ENCODE results near the gene TSC22D4.
"Not testable (repeated sequence)": the region's sequence is repeated elsewhere in the genome, so short reads cannot be mapped to it uniquely, and the experiment has no call there.

Gene TSC22D4

GRCh38 chr7:100478958-100479660 is at the start of gene TSC22D4:
Gene TSC22D4, minus strand, starts transcription at chr7:100479214. Its CDS starts 1,176 bp downstream, at chr7:100478038.
- peak within 1 kb of the TSS; percentile 84 to 95 (median 92) for H3K9ac ChIP-seq (ENCODE audit: low read length in 5 of 5)
- peak within 1 kb of the TSS; percentile 87 to 94 (median 89) for H3K4me3 ChIP-seq (ENCODE audit: low read depth in 1 of 5, low read length in 5 of 5)
- H3K4me1 ChIP-seq (ENCODE audit: control insufficient read depth in 5 of 5, insufficient read depth in 5 of 5, low read length in 5 of 5) = peaks cover 8 to 48% (median 41%) of the 10 kb centered on the region in 5 donors
- no peaks in the 10 kb centered on the region for H3K9me3 ChIP-seq (ENCODE audit: control insufficient read depth in 5 of 5, low read length in 5 of 5)
- no peaks in the 10 kb centered on the region for H3K27me3 ChIP-seq (ENCODE audit: control insufficient read depth in 5 of 5, insufficient read depth in 4 of 5, low read length in 5 of 5)
- peaks cover 0 to 5% (median 5%) of the 10 kb centered on the region in 5 donors for H3K36me3 ChIP-seq (ENCODE audit: control insufficient read depth in 5 of 5, insufficient read depth in 5 of 5, low read length in 5 of 5)
- peak within 1 kb of the TSS; percentile 89 for H3K27ac ChIP-seq (ENCODE audit: low read depth, low read length)

GRCh38 chr7:100528108-100528866 is 49.3 kb upstream of the TSC22D4 start:
- not testable (repeated sequence) for H3K9ac ChIP-seq (ENCODE audit: low read length in 5 of 5); H3K9me3 ChIP-seq (ENCODE audit: control insufficient read depth in 5 of 5, low read length in 5 of 5); H3K27me3 ChIP-seq (ENCODE audit: control insufficient read depth in 5 of 5, insufficient read depth in 4 of 5, low read length in 5 of 5); H3K4me3 ChIP-seq (ENCODE audit: low read depth in 1 of 5, low read length in 5 of 5); H3K27ac ChIP-seq (ENCODE audit: low read depth, low read length); H3K36me3 ChIP-seq (ENCODE audit: control insufficient read depth in 5 of 5, insufficient read depth in 5 of 5, low read length in 5 of 5); H3K4me1 ChIP-seq (ENCODE audit: control insufficient read depth in 5 of 5, insufficient read depth in 5 of 5, low read length in 5 of 5)

- H3K4me3 ChIP-seq (ENCODE audit: low read depth in 1 of 5, low read length in 5 of 5); H3K9ac ChIP-seq (ENCODE audit: low read length in 5 of 5); H3K27ac ChIP-seq (ENCODE audit: low read depth, low read length); H3K36me3 ChIP-seq (ENCODE audit: control insufficient read depth in 5 of 5, insufficient read depth in 5 of 5, low read length in 5 of 5); H3K4me1 ChIP-seq (ENCODE audit: control insufficient read depth in 5 of 5, insufficient read depth in 5 of 5, low read length in 5 of 5); H3K27me3 ChIP-seq (ENCODE audit: control insufficient read depth in 5 of 5, insufficient read depth in 4 of 5, low read length in 5 of 5); H3K9me3 ChIP-seq (ENCODE audit: control insufficient read depth in 5 of 5, low read length in 5 of 5): not testable (repeated sequence)
Measured at GRCh38 chr7:100523192-100523591, 44.2 kb upstream of the TSC22D4 start.

- not testable (repeated sequence) for H3K9me3 ChIP-seq (ENCODE audit: control insufficient read depth in 5 of 5, low read length in 5 of 5); H3K9ac ChIP-seq (ENCODE audit: low read length in 5 of 5); H3K36me3 ChIP-seq (ENCODE audit: control insufficient read depth in 5 of 5, insufficient read depth in 5 of 5, low read length in 5 of 5)
Measured at GRCh38 chr7:100521909-100522593, 43.0 kb upstream of the TSC22D4 start.

GRCh38 chr7:100521076-100521475 is 42.1 kb upstream of the TSC22D4 start:
- Histone ChIP-seq H3K4me3 (ENCODE audit: low read depth in 1 of 5, low read length in 5 of 5) (no peak overlapping the region), H3K9ac (ENCODE audit: low read length in 5 of 5) (no peak overlapping the region), H3K27me3 (ENCODE audit: control insufficient read depth in 5 of 5, insufficient read depth in 4 of 5, low read length in 5 of 5) (no peaks in the 10 kb centered on the region), H3K9me3 (ENCODE audit: control insufficient read depth in 5 of 5, low read length in 5 of 5) (no peaks in the 10 kb centered on the region), H3K4me1 (ENCODE audit: control insufficient read depth in 5 of 5, insufficient read depth in 5 of 5, low read length in 5 of 5) (peaks cover 0 to 8% (median 1%) of the 10 kb centered on the region in 5 donors), H3K27ac (ENCODE audit: low read depth, low read length) (no peak overlapping the region), H3K36me3 (ENCODE audit: control insufficient read depth in 5 of 5, insufficient read depth in 5 of 5, low read length in 5 of 5) (no peaks in the 10 kb centered on the region)

More at GRCh38 chr7:100521909-100522593, 43.0 kb upstream of the TSC22D4 start:
- not testable (repeated sequence) for H3K4me1 ChIP-seq (ENCODE audit: control insufficient read depth in 5 of 5, insufficient read depth in 5 of 5, low read length in 5 of 5); H3K27ac ChIP-seq (ENCODE audit: low read depth, low read length); H3K27me3 ChIP-seq (ENCODE audit: control insufficient read depth in 5 of 5, insufficient read depth in 4 of 5, low read length in 5 of 5); H3K4me3 ChIP-seq (ENCODE audit: low read depth in 1 of 5, low read length in 5 of 5)

- Histone ChIP-seq H3K27me3 (ENCODE audit: control insufficient read depth in 5 of 5, insufficient read depth in 4 of 5, low read length in 5 of 5) (no peaks in the 10 kb centered on the region), H3K4me1 (ENCODE audit: control insufficient read depth in 5 of 5, insufficient read depth in 5 of 5, low read length in 5 of 5) (peaks cover 0 to 17% (median 11%) of the 10 kb centered on the region in 5 donors), H3K27ac (ENCODE audit: low read depth, low read length) (no peak overlapping the region), H3K9ac (ENCODE audit: low read length in 5 of 5) (no peak overlapping the region), H3K4me3 (ENCODE audit: low read depth in 1 of 5, low read length in 5 of 5) (no peak overlapping the region), H3K9me3 (ENCODE audit: control insufficient read depth in 5 of 5, low read length in 5 of 5) (no peaks in the 10 kb centered on the region), H3K36me3 (ENCODE audit: control insufficient read depth in 5 of 5, insufficient read depth in 5 of 5, low read length in 5 of 5) (no peaks in the 10 kb centered on the region)
Measured at GRCh38 chr7:100520138-100520537, 41.1 kb upstream of the TSC22D4 start.

- Histone ChIP-seq H3K4me1 (ENCODE audit: control insufficient read depth in 5 of 5, insufficient read depth in 5 of 5, low read length in 5 of 5) (peaks cover 0 to 22% (median 16%) of the 10 kb centered on the region in 5 donors), H3K4me3 (ENCODE audit: low read depth in 1 of 5, low read length in 5 of 5) (no peak overlapping the region), H3K27me3 (ENCODE audit: control insufficient read depth in 5 of 5, insufficient read depth in 4 of 5, low read length in 5 of 5) (no peaks in the 10 kb centered on the region), H3K9me3 (ENCODE audit: control insufficient read depth in 5 of 5, low read length in 5 of 5) (no peaks in the 10 kb centered on the region), H3K9ac (ENCODE audit: low read length in 5 of 5) (no peak overlapping the region), H3K36me3 (ENCODE audit: control insufficient read depth in 5 of 5, insufficient read depth in 5 of 5, low read length in 5 of 5) (no peaks in the 10 kb centered on the region), H3K27ac (ENCODE audit: low read depth, low read length) (no peak overlapping the region)
Measured at GRCh38 chr7:100519580-100519979, 40.6 kb upstream of the TSC22D4 start.

GRCh38 chr7:100517305-100517704 is 38.3 kb upstream of the TSC22D4 start:
- Histone ChIP-seq H3K4me3 (ENCODE audit: low read depth in 1 of 5, low read length in 5 of 5) (no peak overlapping the region), H3K36me3 (ENCODE audit: control insufficient read depth in 5 of 5, insufficient read depth in 5 of 5, low read length in 5 of 5) (no peaks in the 10 kb centered on the region), H3K9me3 (ENCODE audit: control insufficient read depth in 5 of 5, low read length in 5 of 5) (no peaks in the 10 kb centered on the region), H3K9ac (ENCODE audit: low read length in 5 of 5) (no peak overlapping the region), H3K27me3 (ENCODE audit: control insufficient read depth in 5 of 5, insufficient read depth in 4 of 5, low read length in 5 of 5) (no peaks in the 10 kb centered on the region), H3K27ac (ENCODE audit: low read depth, low read length) (no peak overlapping the region), H3K4me1 (ENCODE audit: control insufficient read depth in 5 of 5, insufficient read depth in 5 of 5, low read length in 5 of 5) (peaks cover 0 to 23% (median 16%) of the 10 kb centered on the region in 5 donors)

- Histone ChIP-seq H3K4me3 (ENCODE audit: low read depth in 1 of 5, low read length in 5 of 5) (no peak overlapping the region), H3K36me3 (ENCODE audit: control insufficient read depth in 5 of 5, insufficient read depth in 5 of 5, low read length in 5 of 5) (no peaks in the 10 kb centered on the region), H3K4me1 (ENCODE audit: control insufficient read depth in 5 of 5, insufficient read depth in 5 of 5, low read length in 5 of 5) (peaks cover 0 to 21% (median 16%) of the 10 kb centered on the region in 5 donors), H3K9ac (ENCODE audit: low read length in 5 of 5) (no peak overlapping the region), H3K27me3 (ENCODE audit: control insufficient read depth in 5 of 5, insufficient read depth in 4 of 5, low read length in 5 of 5) (no peaks in the 10 kb centered on the region), H3K27ac (ENCODE audit: low read depth, low read length) (no peak overlapping the region), H3K9me3 (ENCODE audit: control insufficient read depth in 5 of 5, low read length in 5 of 5) (no peaks in the 10 kb centered on the region)
Measured at GRCh38 chr7:100516135-100516812, 37.3 kb upstream of the TSC22D4 start.

Data from subcutaneous abdominal adipose tissue (tissue), 5 donors.